IPS DF 19.7 (cell line): Measurements from ENCODE around the gene AGPAT2.

Source experiments
- DNase-seq: peaks from one replicate; pipeline ENCODE4 v3.0.0-alpha.2; 2013; ENCODE audit warnings: low read depth, low spot score

Gene AGPAT2

DNA sequence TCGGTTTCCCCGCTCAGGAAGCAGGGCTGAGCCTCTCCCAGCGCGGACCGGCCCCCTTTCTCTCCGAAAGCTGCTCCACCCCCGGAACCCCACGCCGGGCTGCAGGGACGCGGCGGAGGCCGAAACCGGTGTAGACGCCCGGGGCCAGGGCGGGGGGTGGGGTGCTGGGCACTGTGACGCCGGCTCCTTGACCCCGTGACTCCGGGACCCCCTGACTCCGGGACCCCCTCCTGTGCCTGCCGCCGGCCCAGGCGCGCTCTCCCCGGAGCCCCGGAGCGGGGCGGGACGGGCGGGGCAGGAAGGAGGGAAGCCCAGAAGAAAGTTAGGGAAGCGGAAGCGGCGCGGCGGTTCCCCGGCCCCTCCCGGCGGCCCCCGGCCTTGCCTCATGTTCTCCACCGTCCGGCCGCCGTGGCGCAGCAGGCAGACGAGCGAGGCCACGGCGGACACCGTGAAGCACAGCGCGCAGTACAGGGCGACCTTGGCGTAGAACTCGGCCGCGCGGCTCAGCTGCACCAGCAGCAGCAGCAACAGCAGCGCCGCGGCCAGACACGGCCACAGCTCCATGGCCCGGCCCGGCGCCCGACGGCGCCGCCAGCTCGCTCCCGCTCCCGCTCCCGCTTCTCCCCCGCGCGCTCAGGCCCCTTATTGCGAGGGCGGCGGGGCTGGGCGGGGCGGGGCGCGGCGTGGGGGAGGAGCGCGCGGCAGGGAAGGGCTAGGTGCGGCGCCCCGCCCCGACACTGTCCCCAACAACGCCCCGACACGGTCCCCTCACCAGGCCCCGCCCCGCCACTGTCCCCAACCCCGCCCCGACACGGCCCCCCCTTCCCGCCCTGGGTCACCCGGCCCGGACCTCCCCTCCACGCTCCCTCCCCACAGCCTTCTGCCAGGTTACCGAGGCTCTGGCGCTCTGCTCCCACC lies at the start of gene AGPAT2:
AGPAT2 (minus strand) TSS at position 664 of the 918 bp plus-strand sequence; CDS start at position 564, 100 bp downstream.
- no peak for DNase-seq

DNA sequence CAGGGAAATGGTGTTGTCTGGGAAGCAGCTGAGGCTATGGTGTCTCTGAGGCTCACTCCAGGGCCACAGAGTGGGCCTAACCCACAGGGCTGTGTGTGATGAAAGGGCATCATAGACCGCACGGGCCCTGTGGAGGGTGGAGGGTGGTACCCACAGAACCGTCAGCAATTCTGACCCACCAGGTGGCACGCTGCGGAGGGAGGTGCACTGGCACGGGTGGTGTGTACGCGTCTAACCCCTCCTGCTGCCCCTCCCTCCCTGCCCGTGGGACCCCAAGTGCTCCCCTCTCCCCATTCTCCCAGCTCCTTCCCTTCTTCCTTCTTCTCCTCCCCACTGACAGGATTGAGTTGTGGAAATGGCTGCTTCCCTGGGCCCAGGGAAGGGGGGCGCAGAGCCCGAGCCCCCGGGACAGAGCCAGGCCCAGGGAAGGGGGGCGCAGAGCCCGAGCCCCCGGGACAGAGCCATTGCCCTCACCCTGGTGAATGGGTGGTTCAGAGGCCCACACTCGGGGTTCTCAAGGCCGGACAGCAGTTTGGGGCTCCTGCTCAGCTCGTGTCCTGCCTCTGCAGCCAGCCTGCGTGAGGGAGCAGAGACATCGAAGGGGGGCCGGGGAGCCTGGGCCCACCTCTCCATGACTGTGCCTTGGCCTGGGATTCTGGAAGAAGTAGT lies 48.7 kb upstream of the AGPAT2 start:
- DNase-seq, result no peak

DNA sequence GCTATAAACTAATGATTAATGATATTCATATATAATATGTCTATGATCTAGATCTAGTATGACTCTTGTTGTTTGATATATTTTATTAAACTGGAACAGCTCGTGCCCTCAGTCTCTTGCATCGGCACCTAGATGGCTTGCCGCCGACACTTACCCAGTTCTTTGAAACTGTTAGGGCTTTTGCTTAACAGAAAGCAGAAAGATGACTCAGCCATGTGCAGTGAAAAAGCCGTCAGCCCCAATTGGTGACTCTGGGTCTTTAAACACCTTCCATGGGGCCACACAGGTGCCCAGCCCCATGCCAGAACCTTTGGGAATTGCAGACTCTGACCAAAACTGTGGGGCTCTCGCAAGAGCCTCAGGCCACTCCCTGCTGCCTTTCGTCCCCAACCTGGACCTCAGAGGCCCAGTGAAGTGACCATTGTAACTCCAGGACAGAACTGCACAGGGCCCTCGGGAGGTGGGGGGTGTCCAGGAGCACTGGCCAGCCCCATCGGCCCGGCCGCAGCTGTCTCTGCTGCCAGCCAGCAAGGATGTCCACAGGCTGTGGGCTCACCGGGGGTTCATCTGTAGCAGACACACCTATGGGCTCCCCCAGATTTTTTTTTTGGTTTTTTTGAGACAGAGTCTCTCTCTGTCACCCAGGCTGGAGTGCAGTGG lies 47.7 kb upstream of the AGPAT2 start:
- DNase-seq, result no peak

DNA sequence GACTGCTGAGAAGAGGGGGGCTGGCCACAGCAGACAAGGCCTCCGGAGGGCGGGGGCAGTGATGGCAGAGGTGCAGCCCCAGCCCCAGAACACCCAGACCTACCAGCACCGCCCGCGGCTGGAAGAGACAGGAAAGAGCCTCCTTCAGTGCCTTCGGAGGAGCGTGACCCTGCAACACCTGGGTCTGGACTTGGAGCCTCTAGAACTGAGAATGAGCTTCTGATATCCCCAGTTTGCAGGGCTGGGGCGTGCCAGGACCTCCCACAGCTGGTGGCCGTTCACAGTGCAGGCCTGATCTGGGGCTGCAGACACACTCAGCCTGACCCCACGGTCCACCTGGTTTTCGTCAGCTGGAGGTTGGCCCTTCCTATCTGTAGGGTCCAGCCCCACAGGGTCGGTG lies 46.4 kb upstream of the AGPAT2 start:
- no peak for DNase-seq

DNA sequence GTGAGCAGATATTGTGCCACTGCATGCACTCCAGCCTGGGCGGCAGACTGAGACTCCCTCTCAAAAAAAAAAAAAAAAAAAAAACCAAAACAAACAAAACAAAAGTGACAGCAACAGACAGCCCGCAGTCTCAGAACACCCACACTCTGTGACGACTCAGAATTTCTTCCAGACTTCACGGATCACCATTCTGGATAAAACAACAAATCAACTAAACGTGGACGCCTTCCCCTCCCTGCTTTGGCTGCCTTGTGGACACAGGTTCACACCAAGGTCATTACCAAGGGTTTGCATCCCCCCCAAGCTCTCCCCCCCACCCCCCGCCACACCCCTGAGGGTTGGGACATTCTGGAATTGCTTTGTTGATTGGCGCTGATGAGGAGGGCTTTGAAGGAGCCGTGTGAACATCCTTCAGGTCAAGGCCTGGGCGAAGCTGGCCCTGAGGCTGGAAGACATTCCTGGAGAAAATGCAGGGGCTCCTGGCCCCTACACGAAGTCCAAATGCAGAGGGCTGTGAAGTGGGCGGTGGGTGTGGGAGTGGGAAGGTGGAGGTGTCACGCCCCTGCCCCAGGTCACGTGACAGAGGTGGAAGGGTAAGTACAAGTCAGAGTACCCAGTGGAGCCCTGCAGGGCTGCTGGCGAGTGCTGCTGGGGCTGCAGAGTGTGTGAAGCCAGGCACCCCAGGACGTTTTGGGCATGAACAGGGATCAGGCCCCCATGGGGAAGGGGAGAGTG lies 45.4 kb upstream of the AGPAT2 start:
- DNase-seq, result no peak

DNA sequence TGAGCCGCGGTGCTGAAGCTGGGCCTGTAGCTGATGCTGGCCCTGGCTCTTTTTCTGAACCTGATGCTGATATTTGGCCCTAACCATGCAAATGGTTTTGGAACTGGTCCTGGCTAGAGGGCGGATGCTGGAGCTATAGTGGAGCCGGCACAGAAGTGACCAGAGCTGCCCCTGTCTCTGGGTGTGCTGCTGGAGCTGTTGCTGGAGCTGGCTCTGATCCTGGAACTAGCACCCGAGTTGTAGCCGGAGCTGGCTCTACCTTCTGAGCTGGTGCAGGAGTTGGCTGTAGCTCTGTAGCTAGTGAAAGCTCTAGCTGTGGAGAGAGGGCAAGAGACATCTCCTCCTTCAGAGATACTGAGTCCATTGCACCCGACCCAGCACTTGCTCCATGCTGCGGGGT lies 42.7 kb upstream of the AGPAT2 start:
- no peak for DNase-seq

DNA sequence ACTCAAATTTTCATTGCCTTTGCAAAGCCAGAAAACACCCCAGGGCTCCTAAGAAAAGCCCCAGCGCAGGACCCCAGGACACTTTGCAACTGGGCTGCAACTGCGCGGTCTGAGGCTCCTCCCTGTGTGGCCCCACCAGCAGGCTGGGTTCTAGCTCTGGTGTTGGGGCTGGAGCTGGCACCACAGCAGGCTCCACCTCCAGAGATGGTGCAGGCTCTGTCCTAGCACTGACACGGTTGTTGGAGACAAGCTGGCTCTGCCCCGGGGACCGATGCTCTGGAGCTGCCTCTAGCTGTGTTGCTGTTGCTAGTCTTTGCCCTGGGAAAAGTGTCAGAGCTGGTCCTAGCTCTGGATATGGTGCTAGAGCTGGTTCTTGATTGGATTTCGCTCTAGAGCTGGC lies 41.9 kb upstream of the AGPAT2 start:
- no peak for DNase-seq

DNA sequence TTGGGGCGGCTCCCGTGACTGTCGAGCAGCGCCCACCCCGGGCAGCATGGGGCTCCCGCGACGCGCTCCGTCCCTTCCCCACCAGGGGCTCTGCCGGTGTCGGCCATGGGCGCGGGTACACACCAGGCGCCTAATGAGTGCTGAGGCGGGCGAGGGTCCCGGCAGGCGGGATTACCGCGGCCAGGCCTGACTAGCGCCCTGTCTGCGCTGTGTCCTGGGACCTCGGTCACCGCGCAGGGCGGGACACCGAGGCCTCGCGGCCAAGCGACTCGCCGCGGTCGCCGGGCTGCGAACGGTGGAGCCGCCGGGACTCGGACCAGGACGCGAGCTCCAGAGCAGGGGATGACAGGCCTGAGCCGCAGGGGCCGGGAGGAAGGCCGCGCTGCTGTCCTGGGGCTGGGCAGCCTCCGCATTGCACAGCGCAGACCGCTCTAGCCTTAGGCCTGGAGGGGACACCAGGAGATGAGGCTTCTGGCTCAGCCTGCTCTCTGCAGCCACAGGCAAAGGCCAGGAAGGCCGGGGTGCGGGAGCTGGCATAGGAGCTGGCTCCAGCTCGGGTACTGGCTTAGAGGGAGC lies 41.4 kb upstream of the AGPAT2 start:
- DNase-seq, result no peak

DNA sequence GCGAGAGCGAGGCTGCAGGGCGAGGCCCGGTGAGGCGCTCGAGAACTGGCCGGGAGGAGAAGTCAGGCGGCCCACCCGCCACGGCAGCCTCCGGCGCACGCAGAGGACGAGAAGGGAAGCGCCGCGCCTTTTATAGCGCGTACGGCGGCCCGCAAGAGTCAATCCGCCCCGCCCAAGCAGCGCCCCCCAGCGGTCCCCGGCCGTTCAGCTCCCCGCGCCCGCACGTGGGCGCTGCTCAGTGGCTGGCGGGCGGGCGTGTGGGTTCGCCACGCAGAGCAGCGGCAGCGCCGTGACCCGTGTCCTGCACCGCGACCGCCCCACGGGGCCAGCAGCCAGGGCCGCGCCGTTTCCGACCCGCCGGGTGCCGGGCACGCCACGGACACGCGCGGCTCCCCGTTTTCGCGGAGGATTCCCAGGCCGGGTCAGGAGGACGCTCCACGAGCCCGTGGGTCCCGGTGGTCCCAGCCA lies 40.9 kb upstream of the AGPAT2 start:
- DNase-seq, result no peak

DNA sequence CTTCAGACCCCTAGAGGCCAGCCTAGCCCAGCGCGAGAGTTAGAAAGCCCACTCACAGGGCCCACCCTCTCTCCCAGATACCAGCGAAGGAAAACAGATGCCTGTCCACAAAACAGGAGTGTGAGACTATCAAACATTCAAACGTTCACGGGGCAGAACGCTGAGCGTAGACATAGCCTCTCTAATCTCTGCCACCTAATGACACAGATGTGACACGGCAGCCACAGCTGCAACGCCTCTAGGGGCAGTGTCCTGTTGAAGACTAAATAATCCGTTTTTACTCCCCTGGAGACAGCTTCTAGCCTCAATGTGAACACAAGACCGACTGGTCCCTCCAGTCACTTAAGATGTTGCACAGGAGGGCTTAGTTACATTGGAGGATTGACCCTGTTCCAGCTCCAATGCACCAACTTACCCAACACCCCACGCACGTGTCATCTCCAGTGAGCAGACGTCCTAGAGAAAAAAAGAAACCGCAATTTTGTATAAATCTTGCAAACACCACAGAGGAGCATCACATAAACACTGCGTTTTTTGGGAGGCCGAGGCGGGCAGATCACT lies 39.5 kb upstream of the AGPAT2 start:
- DNase-seq, result no peak

DNA sequence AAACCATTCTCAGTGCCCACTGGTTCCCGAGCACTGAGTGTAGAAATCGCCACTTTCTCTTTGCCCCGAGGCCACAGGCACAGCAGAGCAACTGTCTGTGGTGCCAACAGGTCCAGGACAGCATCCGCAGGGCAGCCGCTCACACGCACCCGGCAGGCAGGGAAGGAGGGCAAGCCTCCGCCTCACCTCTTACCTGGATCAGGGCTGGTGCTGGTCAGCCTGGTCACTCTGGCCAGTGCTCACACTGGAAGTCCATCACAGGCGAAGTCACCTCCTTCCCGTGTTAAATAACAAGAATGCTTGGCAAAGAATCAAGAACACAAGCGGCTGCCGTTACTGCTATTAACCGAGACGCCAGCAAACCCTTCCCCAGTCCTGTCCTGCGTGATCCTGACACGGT lies 38.9 kb upstream of the AGPAT2 start:
- DNase-seq, result no peak

DNA sequence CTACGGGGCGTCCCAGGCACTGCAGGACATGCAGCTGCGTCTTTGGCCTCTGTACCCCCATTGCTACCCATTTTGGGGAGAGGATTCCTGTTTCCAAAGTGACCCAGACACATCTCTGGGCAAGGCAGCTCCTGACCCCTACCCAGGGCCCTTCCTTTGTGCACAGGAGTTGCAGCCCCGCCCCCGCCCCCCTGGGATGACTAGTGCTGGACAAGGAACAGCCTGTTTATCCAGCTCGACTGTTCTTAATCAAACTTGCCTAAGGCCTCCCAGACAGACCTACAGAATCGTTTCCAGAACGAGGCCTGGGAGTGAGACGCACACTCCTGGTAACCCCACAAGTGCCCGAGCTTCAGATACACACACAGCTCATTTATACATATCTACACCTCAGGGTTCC lies 38.4 kb upstream of the AGPAT2 start:
- DNase-seq, result no peak

DNA sequence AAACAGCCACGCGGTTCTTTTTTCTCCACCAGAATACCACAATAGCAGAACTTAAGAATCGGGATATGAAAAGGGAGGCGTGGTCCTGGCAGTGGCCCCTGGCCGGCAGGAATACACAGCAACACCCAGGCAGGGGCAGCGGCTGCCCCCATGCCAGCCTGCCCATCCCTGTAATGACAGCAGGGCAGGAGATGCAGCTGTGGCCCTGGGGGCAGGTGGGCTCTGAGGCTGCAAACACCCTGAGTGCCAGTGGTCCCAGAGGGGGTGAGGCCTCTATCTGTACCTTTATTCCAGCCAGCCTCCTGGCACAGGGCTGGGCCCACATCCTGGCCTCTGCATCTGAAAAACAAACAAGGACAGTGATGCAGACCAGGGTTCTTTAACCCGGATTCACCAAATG lies 37.5 kb upstream of the AGPAT2 start:
- DNase-seq, result no peak

DNA sequence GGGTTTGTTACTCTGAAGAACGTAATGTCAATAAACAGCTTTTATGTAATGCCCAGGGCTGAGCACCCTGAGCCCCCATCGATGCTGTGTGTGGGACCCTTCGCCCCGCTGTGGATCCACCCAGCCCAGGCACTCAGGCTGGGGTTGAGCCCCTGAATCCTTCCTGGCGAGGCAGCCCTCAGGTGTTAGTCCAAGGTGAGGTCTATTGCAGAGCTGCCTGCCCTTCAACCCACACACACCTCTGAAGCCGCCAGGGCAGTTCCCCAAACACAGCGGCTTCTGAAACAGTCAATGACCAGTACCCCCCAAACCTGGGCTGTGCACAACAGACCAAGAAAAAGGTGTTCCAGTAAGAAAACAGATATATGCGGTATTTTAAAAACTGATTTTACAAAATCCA lies 36.7 kb upstream of the AGPAT2 start:
- DNase-seq, result no peak

DNA sequence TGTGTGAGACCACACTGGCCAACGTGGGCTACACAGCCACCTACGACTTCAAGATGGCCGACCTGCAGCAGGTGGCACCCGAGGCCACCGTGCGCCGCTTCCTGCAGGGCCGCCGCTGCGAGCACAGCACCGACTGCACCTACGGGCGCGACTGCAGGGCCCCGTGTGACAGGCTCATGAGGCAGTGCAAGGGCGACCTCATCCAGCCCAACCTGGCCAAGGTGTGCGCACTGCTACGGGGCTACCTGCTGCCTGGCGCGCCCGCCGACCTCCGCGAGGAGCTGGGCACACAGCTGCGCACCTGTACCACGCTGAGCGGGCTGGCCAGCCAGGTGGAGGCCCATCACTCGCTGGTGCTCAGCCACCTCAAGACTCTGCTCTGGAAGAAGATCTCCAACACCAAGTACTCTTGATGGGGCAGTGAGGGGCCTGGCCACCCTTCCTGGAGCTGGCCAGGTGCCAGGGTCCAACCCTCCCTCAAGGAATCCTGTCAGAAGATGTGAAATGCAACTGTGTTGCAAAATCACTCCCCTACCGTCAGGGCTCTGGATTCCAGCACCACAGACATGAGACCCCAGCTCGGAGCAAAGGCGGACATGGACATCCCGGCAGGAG lies 36.2 kb upstream of the AGPAT2 start:
- DNase-seq, result no peak

DNA sequence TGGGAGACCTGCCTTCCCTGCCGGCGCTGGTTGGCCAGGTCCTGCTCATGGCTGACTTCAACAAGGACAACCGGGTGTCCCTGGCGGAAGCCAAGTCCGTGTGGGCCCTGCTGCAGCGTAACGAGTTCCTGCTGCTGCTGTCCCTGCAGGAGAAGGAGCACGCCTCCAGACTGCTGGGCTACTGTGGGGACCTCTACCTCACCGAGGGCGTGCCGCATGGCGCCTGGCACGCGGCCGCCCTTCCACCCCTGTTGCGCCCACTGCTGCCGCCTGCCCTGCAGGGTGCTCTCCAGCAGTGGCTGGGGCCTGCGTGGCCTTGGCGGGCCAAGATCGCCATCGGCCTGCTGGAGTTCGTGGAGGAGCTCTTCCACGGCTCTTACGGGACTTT lies 35.7 kb upstream of the AGPAT2 start:
- DNase-seq, result no peak

DNA sequence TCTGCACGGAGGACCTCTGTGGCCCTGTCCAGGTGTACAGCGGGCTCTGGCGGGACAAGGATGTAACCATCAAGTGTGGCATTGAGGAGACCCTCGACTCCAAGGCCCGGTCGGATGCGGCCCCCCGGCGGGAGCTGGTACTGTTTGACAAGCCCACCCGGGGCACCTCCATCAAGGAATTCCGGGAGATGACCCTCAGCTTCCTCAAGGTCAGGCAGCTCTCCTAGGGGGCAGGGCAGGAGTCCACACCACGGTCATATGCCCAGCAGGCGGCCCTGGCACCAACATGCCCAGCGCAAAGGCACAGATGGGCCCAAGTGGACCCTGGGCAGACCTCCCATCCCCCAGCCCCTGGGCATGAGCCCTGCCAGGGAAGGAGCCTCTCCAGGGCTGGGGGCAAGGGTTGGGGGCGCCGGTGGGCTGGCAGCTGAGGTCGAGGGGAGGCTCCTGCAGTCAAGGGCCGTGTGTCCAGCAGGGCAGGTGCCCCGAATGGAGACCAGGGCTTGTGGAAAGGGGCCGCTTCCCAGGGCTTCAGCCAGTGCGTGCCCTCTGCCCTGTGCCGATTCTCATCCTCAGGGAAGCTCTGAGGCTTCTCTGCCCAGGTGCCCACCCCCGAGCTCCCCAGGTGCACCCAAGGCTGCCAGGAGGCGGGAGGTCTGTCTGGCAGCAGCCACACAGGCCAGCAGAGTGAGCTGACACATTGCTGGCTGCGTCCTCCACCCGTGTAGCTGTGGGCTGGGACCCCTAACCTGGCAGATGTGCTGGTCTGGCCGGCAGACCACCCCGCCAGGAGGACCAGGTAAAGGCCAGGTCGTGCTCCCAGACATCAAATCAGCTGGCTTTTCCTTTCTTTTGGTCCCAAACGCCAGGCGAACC lies 35.1 kb upstream of the AGPAT2 start:
- DNase-seq, result no peak

DNA sequence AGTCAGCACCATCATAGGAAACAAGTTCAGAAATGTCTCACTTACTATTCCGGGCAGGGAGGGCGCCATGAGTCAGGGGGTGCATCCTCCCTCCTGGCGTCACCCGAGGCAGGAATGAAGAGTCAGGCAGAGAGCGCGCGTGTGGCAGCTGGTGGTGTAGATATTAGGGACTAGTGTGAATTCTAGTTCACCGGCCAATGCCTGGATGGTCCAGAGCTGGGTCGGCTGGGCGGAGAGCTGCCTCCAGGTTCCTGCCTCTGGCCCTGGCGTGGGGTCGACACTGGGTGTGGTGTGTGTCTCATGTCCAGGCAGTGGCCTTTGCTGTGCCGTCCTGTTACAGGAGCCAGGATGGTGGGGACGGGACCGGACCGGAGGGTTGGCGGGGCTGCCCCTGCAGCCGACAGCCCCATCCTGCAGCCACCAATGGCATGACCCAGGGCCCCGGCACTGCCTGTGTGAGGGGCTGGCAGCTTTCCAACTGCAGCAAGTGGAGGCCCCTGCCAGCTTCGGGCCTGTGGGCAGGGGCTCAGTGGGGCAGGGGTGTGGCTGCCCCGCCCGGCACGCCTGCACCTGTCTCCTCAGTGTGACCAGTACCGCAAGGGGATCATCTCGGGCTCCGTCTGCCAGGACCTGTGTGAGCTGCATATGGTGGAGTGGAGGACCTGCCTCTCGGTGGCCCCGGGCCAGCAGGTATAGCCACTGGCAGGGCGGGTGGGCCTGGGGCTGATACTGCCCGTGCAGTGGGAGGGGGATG lies 34.3 kb upstream of the AGPAT2 start:
- no peak for DNase-seq

DNA sequence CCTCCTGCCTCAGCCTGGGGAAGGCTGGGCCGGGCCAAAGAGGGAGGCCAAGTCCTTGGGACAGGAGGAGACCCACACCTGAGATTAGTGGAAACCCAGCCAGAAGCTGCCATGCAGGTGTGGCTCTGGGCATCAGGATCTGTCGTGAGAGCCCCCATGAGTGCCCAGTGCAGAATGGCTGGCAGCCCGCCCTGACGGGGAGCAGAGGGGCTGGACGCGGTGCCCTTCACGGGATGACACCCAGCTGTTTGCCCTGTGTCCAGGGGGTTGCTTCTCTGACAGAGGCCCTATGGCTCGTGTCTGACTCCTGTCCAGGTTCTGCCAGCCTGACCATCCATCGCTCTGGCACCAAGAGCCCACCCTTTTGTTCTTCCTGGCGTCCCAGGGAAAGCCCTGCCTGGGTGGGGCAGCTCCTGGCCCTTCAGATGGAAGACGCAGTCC lies 33.7 kb upstream of the AGPAT2 start:
- no peak for DNase-seq
